GM12873 (cell line): ENCODE measurements around the gene SLC6A13.

ENCODE experiments used
- CTCF ChIP-seq: IDR thresholded peaks from 2 replicates; pipeline ENCODE4 v1.5.1; 2012; ENCODE audit warnings: low read depth, mild to moderate bottlenecking, moderate library complexity, low read length, control low read depth; ENCODE audit not compliant: insufficient read depth; ENCODE audit errors: missing control alignments

The SLC6A13 gene

GRCh38 chr12:211142-211465, 51.5 kb downstream of the SLC6A13 start:
- TF ChIP-seq CTCF = no peak

- no peak for TF ChIP-seq CTCF
These were observed 52.1 kb downstream of the SLC6A13 start for GRCh38 chr12:210277-211141.

GRCh38 chr12:209851-210250, 52.8 kb downstream of the SLC6A13 start:
- TF ChIP-seq CTCF = no peak

- no peak for TF ChIP-seq CTCF
These were observed 53.4 kb downstream of the SLC6A13 start for GRCh38 chr12:209246-209645.

- TF ChIP-seq CTCF = no peak
These were observed 53.8 kb downstream of the SLC6A13 start for GRCh38 chr12:208813-209212.

GRCh38 chr12:207804-208203, 54.8 kb downstream of the SLC6A13 start:
- TF ChIP-seq CTCF = no peak

- no peak for TF ChIP-seq CTCF
These were observed 55.7 kb downstream of the SLC6A13 start for GRCh38 chr12:206746-207440.
